SK-MEL-5 (cell line): ENCODE measurements around the gene GGTA1. TPM values are rescaled to one million over a fixed set of nuclear protein-coding genes. Genes with fewer than 3 reads are reported as not detected.
A peak's percentile ranks its signal among the peaks of the same experiment; 100 is the strongest.
"Not testable (repeated sequence)": the region's sequence is repeated elsewhere in the genome, so short reads cannot be mapped to it uniquely, and the experiment has no call there.

Source experiments
- DNase-seq: peaks from one replicate; pipeline ENCODE4 v3.0.0-alpha.2; 2016; ENCODE audit warnings: low read depth, low spot score
- in situ Hi-C: cut with HindIII; loops from 2 replicates; pipeline ENCODE4 v1.10.0; 2016; ENCODE audit warnings: low sequenced_read_pairs, high pct_unique_total_duplicates, low pct_unique_long_range_greater_than_20kb
- polyA plus RNA-seq, 2 experiments: library from polyadenylated mRNA; depleted of rRNA; stranded (reverse); fragments of >200 nt; gene quantifications; 2 replicates each; pipeline ENCODE4 v1.2.3, GENCODE V29; 2015
- total RNA-seq: library from RNA; depleted of rRNA; stranded (reverse); fragments of >200 nt; shearing (Covaris generic); gene quantifications from 2 replicates; pipeline ENCODE4 v1.2.3, GENCODE V29; 2014; rRNA removed

GGTA1 gene
- not detected in 2 replicates for total RNA-seq
- not detected in 2 replicates for polyA plus RNA-seq (2015; cell fraction: cytosol; rRNA removed)
- not detected in 2 replicates for polyA plus RNA-seq (2015; cell fraction: nucleus; rRNA removed)

DNA sequence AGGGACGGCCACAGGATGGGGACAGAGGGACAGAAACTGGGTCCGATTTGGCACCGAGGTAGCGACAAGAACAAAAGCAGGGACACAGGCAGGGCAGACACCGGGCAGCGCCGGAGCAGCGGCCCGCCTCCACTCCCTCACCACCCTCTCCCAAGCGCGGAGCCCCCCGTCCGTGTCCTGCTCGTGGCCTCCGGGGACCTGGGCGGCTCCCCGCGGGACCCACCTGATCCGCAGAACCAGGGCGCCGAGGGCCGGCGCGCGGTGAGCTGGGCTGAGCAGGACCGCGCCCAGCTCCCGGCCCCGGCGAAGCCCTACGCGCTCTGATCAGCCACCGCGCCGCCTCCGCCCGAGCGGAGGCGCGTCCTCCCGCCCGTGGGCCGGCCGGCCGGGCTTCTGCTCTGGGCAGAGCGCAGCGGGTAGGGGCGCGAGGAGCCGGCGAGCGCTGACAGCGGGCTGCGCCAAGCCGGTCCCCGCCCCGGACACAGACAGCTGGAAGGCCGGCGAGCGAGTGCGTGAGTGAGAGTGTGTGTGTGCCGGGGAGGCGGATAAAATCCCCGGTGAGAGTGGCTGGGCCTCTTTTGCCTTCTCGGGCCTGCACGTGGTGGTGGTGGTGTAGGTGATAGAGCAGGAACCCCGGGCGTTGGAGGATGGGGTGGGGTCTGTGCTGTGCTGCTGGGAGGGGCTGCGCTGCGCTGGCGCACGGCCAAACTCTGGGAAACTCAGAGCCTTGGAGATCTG lies at the start of gene GGTA1:
Gene GGTA1, minus strand, starts transcription at position 418 of the 738 bp plus-strand sequence. CDS start 31,922 bp downstream, outside the sequence.
- DNase-seq, result no peak
- in situ Hi-C loops, result no loop called here

DNA sequence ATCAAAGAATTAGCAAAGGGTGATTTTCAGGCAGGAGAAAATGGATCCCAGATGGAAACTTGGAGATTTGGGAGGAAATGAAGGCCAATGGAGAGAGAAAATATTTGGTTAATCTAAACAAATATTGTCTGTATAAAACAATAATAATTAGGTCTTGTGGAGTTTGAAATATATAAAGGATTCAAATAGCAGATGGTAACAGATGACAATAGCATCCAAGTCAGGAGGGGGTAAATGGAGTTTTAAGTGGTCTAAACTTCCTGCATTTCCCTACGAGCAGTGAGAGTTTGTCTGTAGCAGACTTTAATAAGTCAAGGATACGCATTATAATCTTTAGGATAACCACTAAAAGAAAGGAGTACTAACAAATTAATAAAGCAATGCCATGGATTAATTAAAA lies 49.0 kb upstream of the GGTA1 start:
- no peak for DNase-seq
- in situ Hi-C loops, result no loop called here

DNA sequence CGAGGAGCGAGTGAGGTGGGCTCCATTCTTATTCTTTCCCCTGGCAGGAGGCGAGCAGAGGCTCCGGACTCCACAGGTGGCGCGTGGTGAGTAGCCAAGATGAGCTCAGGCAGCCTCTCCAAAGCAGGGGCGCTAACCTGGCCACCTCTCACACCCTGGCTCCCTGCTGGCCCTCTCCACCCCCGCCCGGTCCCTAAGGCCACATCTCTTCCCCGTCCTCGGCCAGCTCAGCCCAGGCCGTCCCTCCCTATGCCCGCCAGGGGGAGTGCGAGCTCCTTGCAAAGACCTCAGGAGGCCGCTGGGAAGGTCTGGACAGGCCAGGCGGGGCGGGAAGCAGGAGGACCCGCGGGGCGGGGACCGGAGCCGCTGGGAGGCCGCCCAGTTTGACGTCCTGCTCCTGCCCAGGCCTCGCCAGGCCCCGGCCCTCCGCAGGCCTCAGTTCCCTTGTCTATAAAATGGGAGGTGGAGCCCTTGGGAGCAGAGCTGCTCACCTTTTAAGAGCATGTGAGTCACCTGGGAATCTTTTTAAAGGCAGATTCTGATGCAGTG lies 46.3 kb upstream of the GGTA1 start:
- in situ Hi-C loops, result no loop called here
- DNase-seq, result peak; percentile 97

DNA sequence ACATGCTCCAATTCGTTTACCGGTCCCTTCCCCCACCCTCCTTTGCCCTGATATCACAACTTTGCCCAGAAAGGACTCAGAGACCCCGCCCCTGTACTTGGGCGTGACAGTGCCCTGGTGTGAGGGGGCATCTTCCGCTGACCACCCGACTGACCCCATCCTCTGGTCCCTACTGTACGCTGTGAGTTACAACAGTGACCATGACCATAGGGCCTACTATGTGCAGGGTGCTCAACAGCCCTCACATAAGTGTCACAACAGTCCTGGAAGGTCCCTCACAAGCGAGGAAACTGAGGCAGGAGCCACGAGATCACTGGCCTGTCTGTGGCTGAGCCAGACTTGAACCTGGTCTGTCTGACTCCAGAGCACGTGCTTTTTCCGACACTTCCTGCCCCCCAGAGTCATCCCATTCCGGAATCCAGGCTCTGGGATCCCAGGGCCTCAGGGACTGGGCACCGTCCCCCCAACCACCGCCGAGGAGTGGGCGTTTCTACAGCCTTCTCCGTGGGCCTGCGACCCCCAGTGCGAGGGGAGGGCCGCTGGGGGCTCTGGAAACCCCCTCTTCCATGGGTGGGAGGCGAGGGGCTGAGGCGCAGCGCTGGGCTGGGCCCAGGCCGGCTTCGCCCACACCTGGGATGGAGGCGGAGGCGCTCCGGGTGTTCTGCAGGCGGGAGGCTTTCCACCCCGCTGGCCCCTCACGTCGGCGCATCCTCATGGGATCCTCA lies 45.7 kb upstream of the GGTA1 start:
- in situ Hi-C loops, result no loop called here
- DNase-seq, result no peak

DNA sequence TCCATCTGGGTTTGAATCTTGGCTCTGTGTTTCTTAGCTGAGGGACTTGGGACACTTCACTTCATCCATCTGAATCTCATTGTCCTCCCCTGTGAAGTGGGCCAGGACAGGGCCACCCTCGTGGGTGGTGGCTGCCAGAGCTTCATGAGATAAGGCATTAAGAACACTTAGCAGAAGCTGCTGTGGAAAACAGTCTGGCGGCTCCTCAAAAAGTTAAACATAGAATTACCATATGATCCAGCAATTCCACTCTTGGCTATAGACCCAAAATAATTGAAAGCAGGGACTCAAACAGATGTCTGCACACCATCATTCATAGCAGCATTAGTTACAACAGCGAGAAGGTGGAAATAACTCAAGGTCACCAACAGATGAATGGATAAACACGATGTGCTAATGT lies 42.4 kb upstream of the GGTA1 start:
- in situ Hi-C loops, result no loop called here
- DNase-seq, result no peak

DNA sequence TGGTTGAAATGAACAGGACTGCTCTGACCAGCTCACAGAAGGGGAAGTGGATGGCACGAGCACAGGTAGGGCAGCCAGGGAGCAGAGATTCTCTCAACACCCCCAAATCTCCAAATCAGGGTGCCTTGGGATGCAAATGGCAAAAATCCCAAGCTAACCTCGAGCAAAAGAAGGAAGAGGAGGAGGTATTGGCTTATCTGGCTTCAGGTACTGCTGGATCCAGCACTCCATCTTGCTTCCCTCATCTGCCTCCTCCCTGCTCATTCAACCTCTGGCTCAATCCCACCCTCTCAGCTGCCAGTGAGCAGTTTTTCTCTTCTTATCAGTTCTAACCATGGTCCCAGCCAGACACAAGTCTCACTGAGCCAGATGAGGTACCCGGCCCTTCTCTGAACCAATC lies 41.6 kb upstream of the GGTA1 start:
- in situ Hi-C loops, result no loop called here
- DNase-seq, result no peak

DNA sequence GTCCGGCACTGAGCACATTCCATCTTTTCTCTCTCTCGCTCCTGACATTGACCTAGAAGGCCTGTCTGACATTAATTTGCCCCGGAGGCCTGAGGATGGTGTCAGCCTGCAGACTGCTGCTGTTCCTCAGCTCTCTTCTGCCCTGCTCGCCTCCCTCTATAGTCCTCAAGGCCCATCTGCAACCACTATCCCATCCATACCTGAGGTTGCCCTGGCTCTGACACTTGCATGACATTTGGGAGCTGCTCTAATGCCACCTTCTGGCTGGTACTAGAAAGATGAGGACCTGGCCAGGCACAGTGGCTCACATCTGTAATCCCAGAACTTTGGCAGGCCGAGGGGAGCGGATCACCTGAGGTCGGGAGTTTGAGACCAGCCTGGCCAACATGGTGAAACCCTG lies 38.6 kb upstream of the GGTA1 start:
- DNase-seq, result peak; percentile 53
- in situ Hi-C loops, result no loop called here

DNA sequence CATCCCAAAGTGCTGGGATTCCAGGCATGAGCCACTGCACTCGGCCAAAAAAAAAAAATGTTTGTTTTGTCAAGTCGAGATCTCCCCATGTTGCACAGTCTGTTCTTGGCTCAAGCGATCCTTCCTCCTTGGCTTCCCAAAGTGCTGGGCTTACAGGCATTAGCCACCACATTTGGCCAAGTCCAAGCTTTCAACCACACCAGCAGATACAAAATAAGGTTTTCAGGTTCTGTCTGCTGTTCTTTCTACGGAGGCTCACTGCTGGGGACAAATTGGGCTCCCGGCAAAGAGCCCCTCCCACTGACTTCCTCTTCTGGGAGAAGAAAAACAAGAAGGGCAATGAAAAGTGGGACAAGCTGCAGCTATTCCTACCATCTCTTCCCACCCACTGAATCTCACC lies 37.6 kb upstream of the GGTA1 start:
- no peak for DNase-seq
- in situ Hi-C loops, result no loop called here

DNA sequence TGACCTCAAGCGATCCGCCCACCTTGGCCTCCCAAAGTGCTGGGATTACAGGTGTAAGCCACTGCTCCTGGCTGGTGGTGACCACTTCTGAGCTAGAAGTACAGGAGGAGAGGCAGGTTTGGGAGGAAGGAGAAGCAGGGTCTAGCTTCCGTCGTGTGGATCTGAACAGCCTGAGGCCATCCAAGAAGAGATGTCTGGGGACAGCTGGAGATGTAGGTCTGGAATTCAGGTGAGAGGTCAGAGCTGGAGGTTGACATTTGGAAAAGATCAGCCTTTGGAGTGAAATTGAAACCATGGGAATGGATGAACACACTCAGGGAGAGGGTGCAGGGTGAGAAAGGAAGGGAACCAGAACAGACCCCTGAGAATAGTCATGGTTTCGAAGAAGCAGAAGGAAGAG lies 33.2 kb upstream of the GGTA1 start:
- in situ Hi-C loops, result no loop called here

DNA sequence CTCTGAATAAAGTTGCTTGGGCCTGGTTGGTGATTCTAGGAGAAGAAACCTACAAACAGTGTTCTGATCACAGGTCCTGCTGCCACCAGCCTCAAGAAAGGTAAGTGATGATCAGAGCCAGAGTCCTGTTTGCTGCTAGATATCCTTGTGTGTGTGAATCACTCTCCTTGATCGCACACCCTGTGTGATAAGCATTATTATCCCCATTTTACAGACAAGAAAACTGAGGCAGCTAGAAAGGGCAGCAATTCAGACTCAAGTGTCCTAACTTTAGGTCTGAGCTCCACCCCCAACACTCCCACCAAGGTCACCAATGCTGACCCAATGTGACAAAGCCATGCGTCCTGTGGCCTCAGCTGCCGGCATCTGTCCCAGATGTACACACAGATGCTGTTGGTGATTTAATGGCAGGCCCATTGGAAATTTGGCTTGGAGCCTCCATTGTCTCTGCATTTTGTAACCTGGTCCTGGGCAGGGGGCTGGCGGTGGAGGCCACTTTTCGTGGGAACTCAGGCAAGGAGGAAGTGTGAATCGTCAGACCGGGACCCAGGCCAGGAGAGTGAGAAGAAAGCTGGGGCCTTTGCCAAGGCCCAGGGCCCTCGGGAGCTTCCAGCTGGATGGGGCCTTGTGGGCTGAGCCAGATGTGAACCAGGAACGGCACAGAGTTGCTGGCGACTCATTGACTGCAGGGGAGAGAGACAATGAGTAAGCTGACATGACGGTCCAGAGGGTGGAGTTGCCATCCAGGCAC lies 29.8 kb upstream of the GGTA1 start:
- no peak for DNase-seq
- in situ Hi-C loops, result no loop called here

More for the DNA sequence above, 33.2 kb upstream of the GGTA1 start:
- no peak for DNase-seq

DNA sequence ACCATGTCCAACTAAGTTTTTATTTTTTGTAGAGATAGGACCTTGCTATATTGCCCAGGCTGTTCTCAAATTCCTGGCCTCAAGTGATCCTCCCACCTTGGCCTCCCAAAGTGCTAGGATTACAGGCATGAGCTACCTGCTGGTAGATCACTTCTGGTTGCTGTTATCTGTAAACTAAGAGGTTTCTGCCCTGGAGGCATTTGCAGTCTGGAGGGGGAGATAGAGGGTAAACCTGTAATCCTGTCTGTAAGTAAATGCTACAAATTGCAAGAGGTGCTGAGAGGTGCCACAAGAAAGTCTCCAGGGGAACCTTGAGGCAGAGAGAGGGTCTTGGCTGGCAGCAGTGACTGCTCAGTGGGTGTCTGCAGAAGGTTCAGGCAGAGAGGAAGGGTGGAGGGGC lies 29.0 kb upstream of the GGTA1 start:
- DNase-seq, result no peak
- in situ Hi-C loops, result no loop called here

DNA sequence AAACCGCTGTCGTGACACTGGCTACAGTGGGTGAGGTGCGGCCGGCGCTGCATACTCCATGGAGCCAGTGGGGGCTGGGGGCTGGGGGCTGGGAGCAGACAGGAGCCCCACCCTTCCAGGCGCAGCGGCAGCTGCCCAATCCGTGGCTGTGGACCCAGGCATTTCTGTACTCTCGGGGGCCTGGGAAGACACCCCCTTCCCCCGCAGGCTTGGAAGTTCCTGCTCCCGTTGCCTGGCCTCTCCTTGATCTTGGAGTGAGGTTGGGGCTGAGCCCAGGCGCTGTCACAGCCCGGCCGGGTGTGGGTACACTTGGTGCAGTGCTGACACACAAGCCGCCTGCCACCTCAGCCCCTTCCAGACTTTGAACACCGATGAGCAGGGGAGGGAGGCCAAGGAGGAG lies 27.7 kb upstream of the GGTA1 start:
- in situ Hi-C loops, result no loop called here

DNA sequence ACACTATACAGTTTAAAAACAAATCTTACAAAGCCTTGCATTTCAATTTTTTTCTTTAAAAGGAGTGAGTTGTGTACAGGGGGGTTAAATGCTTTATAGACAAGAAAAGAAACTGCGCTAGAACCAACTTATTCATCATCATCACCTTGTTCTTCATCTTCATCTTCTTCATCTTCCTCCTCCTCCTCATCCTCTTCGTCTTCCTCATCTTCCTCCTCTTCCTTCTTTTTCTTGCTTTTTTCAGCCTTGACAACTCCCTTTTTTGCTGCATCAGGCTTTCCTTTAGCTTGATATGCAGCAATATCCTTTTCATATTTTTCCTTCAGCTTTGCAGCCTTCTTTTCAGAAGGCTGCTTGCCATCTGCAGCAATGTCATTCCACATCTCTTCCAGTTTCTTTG lies 20.0 kb upstream of the GGTA1 start:
- in situ Hi-C loops, DNase-seq: not testable (repeated sequence)

More for the DNA sequence above, 27.7 kb upstream of the GGTA1 start:
- no peak for DNase-seq

DNA sequence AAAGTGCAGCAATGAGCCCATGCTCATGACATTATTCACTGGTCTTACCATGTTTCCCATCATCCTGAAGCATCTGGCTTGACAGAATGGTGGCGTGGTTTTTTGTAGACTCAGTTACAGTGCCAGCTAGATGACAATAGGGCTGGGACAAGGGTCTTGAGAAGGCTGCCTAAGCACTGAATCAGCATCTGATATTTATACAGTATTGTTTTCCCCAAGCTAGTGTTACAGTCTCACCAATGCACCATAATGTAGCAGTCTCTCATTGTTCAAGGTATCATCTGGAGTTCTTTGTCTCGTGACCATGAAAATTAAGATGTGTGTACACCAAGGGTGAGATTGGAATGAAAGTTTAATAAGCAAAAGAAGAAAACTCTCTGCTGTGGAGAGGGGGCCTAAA lies 19.0 kb upstream of the GGTA1 start:
- in situ Hi-C loops, result no loop called here
- no peak for DNase-seq

DNA sequence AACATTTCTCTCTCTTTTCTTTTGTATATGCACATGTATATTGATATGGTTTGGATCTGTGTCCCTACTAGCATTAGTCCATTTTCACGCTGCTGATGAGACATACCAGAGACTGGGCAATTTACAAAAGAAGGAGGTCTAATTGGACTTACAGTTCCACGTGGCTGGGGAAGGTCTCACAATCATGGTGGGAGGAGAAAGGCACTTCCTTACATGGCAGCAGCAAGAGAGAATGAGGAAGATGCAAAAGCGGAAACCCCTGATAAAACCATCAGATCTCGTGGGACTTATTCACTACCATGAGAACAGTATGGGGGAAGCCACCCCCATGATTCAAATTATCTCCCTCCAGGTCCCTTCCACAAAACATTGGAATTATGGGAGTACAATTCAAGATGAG lies 13.5 kb upstream of the GGTA1 start:
- in situ Hi-C loops, DNase-seq: not testable (repeated sequence)

DNA sequence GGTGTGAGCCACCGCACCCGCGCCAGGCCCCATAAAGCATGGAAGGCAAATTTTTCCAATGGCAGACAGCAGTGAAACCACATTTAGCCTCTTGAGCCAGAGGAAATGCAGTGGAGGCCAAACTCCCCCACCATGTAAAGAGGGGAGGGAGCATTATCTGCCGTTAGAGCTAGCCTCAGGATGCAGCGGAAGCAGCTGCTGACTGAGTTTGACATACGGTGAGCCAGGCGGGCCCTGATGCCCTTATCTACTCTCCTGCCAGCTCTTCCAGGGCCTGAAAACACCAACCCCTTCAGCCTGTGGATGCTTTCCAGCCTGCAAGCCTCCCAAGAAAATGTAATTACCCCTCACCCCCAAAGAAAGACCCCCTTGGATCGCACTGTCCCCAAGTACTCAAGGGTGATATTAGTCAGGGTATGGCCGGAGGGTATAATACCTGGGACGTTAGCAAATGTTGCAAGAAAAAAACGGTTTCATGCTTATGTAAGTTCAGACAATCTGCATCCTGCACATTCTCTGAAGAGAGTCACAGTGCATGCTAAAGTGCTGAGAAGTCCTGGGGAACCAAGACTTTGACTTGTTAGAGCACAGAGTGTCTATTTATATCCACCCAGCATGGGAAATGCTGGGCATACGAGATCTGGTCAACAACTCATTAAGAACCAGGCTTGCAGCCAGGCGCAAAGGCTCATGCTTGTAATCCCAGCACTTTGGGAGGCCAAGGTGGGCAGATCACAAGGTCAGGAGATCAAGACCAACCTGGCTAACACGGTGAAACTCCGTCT lies 11.3 kb upstream of the GGTA1 start:
- in situ Hi-C loops, result no loop called here

DNA sequence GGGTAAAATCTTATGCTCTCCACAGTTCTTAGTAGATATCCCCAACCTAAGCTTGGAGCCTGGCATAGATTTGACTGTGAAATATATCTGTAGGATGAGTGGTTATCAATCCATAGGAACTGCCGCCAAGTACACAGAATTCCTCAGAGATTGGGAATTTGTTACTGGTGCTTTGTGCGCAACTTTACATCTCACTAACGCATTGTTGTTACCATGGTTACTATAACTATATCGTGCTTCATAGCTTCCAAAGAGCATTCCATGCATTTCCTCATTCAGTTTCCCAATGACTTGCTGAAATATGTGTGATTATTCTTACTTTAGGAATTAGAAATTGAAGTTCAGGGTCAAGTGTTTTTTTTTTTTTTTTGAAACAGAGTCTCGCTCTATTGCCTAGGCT lies 9.5 kb upstream of the GGTA1 start:
- DNase-seq, result no peak
- in situ Hi-C loops, result no loop called here

More for the DNA sequence above, 11.3 kb upstream of the GGTA1 start:
- no peak for DNase-seq
